Upper lobe of left lung (tissue), 4 donors: ENCODE measurements around the gene PKNOX2.

ENCODE experiments used
- EP300 ChIP-seq, 4 donors: sonication (generic); formaldehyde crosslinking; IDR thresholded peaks; one replicate each; pipeline ENCODE4 v1.5.1; 2017; ENCODE audit warnings: antibody characterized with exemption in 4 of 4, control low read depth in 2 of 4
- POLR2A ChIP-seq, 4 donors: fragments of 450-650 bp; IDR thresholded peaks; one replicate each; pipeline ENCODE4 v1.5.1; 2016 to 2017; ENCODE audit warnings: antibody characterized with exemption in 4 of 4, mild to moderate bottlenecking in 2 of 4
- TF ChIP-seq, protein P1 (sequence below), 6 experiments: fragments of 450-650 bp in 4 of 6; fragments of 200-600 bp in 2 of 6; sonication (generic) in 2 of 6; IDR thresholded peaks; one replicate each; pipeline ENCODE4 v1.5.1; 2016 to 2019; ENCODE audit warnings: antibody characterized with exemption in 6 of 6

GRCh38 chr11:125245299-125245698, 80.7 kb downstream of the PKNOX2 start:
- TF ChIP-seq, protein P1, sequence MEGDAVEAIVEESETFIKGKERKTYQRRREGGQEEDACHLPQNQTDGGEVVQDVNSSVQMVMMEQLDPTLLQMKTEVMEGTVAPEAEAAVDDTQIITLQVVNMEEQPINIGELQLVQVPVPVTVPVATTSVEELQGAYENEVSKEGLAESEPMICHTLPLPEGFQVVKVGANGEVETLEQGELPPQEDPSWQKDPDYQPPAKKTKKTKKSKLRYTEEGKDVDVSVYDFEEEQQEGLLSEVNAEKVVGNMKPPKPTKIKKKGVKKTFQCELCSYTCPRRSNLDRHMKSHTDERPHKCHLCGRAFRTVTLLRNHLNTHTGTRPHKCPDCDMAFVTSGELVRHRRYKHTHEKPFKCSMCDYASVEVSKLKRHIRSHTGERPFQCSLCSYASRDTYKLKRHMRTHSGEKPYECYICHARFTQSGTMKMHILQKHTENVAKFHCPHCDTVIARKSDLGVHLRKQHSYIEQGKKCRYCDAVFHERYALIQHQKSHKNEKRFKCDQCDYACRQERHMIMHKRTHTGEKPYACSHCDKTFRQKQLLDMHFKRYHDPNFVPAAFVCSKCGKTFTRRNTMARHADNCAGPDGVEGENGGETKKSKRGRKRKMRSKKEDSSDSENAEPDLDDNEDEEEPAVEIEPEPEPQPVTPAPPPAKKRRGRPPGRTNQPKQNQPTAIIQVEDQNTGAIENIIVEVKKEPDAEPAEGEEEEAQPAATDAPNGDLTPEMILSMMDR (IDR thresholded peaks at IDR 0.05) = no peak
- TF ChIP-seq EP300 (IDR thresholded peaks at IDR 0.05) (no peak), POLR2A (IDR thresholded peaks at IDR 0.05) (no peak)
